HG02623 (cell line): ENCODE data around the gene FBXW5.
A peak's percentile ranks its signal among the peaks of the same experiment; 100 is the strongest.

Experiments
- ATAC-seq: cut with Tn5 transposase; IDR thresholded peaks from one replicate; pipeline ENCODE4 v1.9.1; 2021; ENCODE audit warnings: moderate library complexity; ENCODE audit not compliant: unreplicated experiment

The FBXW5 gene

DNA sequence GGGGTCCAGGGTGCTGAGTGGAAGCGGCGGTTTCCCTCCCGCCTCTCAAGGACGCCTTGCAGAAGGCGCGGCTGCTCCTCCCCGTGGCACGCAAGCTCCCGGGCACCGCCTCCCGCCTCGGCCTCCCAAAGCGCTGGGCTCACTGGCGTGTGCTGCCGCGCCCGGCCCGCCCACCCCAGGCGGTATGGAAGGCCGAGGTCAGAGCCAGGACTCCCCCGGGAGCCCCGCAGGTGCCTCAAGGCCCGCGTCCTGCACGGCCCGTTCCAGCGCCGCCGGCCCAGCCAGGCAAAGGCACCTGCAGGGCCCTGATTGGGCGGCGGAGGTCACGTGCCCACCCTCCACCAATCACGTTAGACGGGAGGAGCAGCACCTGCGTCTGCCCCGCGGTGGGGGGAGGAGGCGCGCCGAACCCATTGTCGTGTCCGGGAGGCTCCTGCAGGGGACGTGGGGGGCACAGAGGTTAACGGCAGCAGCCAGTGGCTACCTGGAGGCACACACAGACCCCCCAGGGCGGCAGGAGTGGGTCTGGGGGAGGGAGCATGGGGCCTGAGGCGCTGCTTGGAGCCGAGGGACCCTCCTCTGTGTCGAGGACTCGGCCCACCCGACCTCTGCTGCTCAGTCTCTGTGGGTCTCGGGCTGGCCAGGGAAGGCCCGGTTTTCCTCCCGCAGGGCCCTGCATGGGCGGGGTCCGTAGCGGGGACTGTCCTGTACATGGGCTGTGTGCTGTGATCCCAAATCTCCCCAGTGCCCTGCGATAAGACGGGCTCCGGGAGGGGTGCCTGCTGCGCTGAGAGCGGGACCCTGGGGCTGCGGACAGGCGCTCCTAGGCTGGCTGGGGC lies 5.5 kb upstream of the FBXW5 start:
- ATAC-seq: peak; percentile 72

DNA sequence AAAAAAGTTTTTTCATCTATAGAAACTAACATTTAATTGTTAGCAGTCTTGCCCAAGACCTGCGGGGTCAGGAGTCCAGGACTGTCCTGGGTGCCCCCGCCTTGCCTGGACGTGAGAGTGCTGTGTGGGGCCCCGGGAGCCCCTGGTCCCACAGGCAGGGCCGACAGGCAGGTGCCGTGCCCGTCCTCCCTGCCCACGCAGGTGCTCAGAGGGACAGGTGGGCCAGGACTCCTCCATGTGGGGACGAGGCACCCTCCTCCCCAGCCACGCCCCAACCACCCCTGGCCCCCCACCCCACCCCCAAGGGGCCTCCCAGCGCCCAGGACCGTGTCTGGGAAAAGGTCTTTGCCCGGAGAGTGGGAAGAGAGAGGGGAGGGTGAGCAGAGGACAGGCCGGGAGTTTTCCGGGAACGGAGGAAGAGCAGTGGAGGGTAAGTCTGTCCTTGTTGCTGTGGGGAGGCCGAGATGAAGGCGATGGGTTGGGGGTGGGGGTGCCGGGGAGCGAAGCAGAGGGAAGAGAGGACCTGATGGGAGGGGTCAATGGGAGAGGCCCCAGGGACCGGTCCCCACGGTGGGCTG lies 4.8 kb upstream of the FBXW5 start:
- no peak for ATAC-seq

- no peak for ATAC-seq
These were observed 3.5 kb upstream of the FBXW5 start for GRCh38 chr9:136947955-136948510.

DNA sequence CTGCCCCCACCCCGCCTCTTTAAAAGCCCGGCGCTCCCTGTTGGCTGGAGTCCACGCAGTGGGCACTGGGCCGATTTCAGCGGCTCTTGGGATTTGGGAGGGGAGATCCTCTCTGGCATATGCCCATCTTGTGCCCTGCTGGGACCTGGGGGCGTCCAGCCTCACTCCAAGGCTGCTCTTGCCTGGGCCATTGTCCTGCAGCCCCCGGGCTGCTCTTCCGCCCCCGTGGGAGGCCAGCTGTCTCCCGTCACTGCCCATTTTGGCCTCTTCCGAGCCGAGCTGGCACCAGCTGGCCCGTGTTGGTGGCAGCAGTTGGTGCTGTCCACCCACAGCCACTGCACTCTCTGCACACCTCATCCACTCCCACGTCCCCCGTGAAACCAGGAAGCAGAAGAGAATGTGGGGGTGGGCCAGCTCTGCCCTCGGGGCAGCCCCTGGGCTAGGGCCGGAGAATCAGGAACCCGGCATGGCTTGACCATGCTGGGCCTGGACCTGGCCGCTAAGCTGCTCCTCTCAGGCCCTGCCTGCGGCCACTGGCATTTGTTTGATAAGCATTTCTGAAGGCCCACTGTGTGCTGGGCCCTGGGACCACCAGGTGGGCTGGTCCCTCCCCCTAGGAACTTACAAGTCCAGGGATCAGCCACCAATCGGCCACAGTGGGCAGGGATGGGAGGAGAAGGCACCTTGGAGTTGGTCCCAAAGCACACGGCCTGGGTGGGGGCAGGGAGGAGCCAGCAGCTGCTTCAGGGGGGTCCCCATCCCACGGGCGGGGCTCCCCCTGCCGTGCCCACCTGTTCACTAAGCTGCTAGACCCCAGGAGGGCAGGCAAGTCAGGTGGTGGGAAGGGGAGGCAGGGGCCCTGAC lies 2.7 kb upstream of the FBXW5 start:
- no peak for ATAC-seq

DNA sequence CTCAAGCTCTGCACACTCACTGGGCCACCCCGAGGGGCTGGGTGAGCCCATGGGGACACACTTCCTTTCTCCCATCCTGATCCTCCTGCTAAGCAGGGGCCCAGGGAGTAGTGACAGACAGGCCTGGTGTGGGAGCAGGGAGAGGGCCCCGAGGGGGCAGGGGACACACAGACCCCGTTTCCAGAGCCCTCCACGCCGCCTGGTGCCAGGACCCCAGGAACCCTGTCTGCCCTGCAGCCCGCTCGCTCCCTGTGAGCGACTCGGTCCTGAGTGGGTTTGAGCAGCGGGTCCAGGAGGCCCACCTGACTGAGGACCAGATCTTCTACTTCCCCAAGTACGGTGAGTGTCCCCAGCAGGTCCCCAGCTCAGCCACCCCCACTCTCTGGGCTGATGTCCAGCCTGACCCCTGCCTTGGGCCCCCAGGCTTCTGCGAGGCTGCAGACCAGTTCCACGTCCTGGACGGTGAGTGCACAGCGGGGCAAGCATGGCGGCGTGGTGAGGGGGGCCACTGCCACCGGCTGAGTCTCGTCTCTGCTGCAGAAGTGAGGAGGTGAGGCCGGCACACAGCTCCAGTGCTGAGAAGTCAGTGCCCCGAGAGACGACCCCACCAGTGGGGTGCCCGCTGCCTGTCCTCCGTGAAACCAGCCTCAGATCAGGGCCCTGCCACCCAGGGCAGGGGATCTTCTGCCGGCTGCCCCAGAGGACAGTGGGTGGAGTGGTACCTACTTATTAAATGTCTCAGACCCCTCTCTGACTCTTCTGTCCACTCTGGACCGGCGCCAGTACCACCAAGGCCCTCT lies 1.9 kb upstream of the FBXW5 start:
- no peak for ATAC-seq

GRCh38 chr9:136945333-136946227 lies 1.0 kb upstream of the FBXW5 start:
- no peak for ATAC-seq

GRCh38 chr9:136944212-136944518 lies 373 bp downstream of the FBXW5 start:
- ATAC-seq: peak; percentile 23

DNA sequence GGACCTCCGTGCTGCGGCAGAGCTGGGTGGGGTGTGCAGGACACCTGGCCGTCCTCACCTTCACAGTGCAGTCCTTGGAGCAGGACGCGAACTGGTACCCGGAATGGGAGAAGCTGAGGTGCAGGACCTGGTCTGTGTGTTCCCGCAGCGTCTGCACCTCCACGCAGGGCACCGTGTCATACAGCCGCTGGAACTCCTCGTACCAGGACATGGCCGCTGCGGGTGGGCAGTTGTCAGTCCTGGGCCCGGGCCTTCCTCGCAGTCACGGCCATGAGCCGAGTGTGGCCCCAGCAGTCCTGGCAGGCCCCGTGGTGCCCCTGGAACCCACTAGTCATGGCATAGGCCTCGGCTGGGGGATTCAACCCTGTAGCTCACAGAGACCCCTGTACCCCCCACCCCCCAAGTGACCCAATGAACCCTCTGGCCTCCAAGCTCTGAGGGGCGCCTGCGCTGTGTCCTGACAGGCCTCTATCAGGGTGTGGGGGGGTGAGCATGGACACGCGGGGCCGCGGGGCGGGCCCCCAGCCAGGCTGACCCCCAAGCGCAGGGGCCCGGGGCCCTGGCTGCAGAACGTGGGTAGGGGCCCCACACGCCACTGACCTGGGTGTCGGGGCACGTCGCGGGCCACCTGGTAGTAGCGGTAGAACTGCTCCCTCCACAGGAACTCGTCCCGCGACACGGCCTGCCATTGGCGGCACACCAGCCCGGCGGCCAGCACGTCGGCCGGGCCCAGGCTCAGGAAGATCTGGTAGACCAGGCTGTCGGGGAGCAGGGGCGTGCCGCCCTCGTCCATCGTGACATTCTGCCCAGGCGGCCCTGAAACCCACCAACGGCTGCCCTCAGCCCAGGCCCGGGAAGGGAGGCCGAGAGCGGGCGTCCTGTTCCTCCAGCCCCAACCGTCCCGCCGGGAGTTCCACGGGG lies 987 bp downstream of the FBXW5 start:
- peak; percentile 18 for ATAC-seq

GRCh38 chr9:136942881-136943230 lies 1.7 kb downstream of the FBXW5 start:
- no peak for ATAC-seq

- no peak for ATAC-seq
These were observed 2.2 kb downstream of the FBXW5 start for GRCh38 chr9:136942112-136942880.

DNA sequence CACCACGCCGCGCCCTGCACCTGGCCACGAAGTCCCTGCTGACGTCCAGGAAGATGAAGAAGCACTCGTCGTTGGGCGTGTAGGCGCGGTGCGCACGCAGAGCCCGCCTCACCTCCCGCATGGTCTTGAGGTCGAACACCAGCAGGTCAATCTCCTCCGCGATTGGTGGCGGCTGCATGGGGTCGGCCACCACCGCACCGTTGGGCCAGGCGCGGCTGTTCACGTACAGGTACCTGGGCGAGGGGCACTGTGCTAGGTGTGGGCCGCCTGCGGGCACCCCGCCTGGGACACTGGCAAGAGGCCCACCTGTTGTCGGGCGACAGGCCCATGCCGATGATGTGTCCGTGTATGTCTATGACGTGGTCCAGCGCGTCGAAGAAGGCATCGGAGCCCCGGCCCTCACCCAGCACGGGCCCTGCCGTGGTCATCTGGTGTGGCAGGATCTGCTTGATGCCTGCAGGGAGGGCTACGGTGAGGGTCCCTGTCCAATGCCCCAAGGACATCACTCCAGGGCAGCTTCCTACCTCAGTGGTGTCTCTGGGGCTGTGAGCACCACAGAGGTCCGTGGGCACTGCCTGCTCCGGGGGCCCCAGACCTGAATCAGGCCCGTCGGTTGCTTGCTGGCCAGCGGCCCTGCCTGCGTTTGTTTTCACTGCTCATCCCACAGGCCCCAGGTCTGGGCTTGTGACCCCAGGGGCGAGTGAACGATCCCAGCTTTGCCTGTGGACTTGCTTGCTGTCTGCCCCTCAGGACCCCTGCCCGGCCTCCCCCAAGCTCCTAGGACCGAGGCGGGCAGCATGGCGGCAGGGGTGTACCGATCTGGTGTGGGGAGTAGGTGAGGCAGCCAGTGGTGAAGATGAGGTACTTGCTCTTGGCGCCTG lies 3.1 kb downstream of the FBXW5 start:
- no peak for ATAC-seq

- ATAC-seq: no peak
These were observed 3.9 kb downstream of the FBXW5 start for GRCh38 chr9:136940526-136941230.

DNA sequence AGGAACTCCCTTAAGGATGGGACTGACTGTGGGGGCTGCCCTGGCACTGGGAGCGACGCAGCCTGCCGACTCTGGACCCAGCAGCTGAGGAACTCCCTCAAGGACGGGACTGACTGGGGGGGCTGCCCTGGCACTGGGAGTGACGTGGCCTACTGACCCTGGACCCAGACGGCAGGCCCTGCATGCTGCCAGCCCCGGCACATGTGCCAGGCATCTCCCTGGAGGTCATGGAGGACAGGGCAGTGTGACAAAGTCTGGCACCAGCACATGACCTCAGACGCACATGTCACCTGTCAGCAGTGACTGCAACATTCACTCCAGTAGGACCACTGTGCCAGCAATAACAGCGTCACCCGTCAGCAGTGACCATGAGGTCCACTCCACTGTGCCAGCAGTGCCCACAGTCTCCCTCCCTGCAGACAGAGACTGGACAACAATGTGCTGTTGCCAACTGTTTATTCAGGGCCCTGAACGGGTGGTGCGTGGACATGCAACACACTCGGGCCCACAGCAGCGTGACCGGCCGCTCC lies 4.5 kb downstream of the FBXW5 start:
- no peak for ATAC-seq

- no peak for ATAC-seq
These were observed 5.0 kb downstream of the FBXW5 start for GRCh38 chr9:136939431-136939995.

DNA sequence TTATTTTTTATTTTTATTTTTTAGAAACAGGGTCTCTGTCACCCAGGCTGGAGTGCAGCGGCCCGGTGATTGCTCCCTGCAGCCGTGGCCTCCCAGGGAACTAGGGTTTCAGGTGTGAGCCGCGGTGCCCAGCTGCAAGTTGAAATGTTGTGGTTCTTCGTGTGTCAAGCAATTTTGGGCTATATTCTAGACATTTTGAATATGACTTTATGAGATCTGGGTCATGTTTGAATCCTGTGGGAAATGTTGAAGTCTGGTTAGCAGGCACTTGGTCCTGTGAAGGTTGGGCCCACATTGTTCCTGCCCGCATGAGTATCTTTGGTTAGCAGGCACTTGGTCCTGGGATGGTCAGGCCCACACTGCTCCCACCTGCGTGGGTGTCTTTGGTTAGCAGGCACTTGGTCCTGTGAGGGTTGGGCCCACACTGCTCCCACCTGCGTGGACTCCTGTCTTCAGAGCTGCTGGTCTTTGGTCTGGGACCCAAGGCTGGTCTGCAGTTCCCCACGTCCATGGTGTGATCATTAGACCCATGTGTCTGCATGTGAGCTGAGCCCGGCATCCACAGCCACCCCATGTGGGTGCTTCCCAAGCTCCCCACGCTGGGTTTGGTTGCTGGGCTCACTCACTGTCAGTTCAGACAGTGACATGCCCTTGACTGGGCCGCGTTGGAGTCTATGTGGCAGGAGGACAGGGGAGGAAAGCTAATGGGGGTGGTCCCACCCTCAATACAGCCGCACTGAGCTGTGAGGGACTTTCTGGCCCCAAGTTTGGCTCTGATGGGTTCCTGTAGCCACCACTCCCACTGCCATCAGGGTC lies 7.1 kb downstream of the FBXW5 start:
- no peak for ATAC-seq
